ENCODE results near the gene HEATR5A.
"Not testable (repeated sequence)": the region's sequence is repeated elsewhere in the genome, so short reads cannot be mapped to it uniquely, and the experiment has no call there.

HEATR5A gene

DNA sequence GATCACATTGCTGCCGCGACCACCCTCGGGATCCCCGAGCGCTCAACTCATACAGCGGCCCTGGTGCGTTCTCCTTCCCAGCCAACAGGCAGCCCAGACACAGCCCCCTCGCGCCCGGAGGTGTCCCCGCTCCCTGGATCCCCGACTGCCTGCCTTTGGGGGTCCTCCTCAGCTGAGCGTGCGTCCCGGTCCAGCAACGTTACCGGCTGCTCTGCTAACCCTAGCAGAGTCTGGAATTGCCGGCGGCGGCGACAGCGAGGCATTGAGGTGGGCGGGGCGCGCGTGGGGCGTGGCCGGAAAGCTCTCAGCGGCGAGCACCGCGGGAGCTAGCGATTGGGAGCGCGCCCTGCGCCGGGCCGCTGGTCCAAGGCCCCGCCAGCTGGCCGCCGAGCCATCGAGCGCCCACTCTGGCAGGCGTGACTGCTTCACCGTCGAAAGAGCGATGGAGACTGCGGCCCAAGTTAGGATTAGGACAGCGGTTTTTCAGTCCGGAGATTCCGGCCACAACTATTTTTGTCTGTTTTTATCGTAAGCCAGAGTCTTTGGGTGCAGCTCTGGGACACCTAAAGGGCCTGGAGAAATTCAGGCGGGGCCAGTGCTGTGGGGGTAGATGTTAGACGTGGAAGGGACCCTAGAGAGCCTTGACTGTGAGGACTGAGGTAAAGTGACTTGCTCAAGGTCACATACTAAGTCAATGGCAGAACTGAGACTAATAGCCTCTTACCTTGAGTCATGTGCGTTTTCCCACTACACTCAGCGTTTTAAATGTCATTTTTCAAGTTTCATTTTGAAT is at the start of gene HEATR5A:
Gene HEATR5A (minus strand): TSS at position 232 of the 793 bp plus-strand sequence. CDS start 17,575 bp downstream, outside the sequence.
- H3K9ac ChIP-seq (ENCODE audit: low read depth in 1 of 2, low read length in 2 of 2), result peak within 1 kb of the TSS; percentile 96 to 97
- H3K36me3 ChIP-seq (ENCODE audit: control insufficient read depth in 2 of 2, insufficient read depth in 2 of 2, low read length in 2 of 2), result peaks cover 0 to 3% of the 10 kb centered on the region in 2 donors
- no peaks in the 10 kb centered on the region for H3K9me3 ChIP-seq (ENCODE audit: control insufficient read depth in 2 of 2, low read length in 2 of 2)
- peak within 1 kb of the TSS; percentile 91 to 94 for H3K27ac ChIP-seq (ENCODE audit: low read depth in 2 of 2, low read length in 2 of 2)
- H3K4me3 ChIP-seq (ENCODE audit: low read length in 2 of 2), result peak within 1 kb of the TSS; percentile 97 to 99
- peaks cover 7 to 14% of the 10 kb centered on the region in 2 donors for H3K4me1 ChIP-seq (ENCODE audit: control insufficient read depth in 2 of 2, insufficient read depth in 2 of 2, low read length in 2 of 2)
- no peaks in the 10 kb centered on the region for H3K27me3 ChIP-seq (ENCODE audit: control insufficient read depth in 2 of 2, insufficient read depth in 2 of 2, low read length in 2 of 2)

DNA sequence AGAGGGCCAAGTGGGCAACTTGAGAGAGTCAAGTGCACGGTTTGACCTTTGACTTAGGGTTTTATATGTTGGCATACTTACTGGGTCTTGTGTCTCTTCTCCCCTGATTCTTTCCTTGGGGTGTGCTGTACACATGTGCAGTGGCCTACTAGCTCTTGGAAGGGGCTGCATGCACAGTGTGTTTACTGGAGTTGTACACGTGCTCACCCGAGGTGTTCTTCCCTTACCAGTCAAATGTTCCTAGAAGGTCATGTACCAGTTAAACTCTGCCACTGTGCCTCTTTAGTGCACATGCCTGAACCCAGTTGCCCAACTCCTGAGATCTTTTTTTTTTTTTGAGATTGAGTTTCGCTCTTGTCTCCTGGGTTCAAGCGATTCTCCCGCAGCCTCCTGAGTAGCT is 46.2 kb upstream of the HEATR5A start:
- no peak overlapping the region for H3K9ac ChIP-seq (ENCODE audit: low read depth in 1 of 2, low read length in 2 of 2)
- H3K4me1 ChIP-seq (ENCODE audit: control insufficient read depth in 2 of 2, insufficient read depth in 2 of 2, low read length in 2 of 2), result no peaks in the 10 kb centered on the region
- no peak overlapping the region for H3K27ac ChIP-seq (ENCODE audit: low read depth in 2 of 2, low read length in 2 of 2)
- no peak overlapping the region for H3K4me3 ChIP-seq (ENCODE audit: low read length in 2 of 2)
- H3K36me3 ChIP-seq (ENCODE audit: control insufficient read depth in 2 of 2, insufficient read depth in 2 of 2, low read length in 2 of 2), result no peaks in the 10 kb centered on the region
- no peaks in the 10 kb centered on the region for H3K9me3 ChIP-seq (ENCODE audit: control insufficient read depth in 2 of 2, low read length in 2 of 2)
- H3K27me3 ChIP-seq (ENCODE audit: control insufficient read depth in 2 of 2, insufficient read depth in 2 of 2, low read length in 2 of 2), result no peaks in the 10 kb centered on the region

DNA sequence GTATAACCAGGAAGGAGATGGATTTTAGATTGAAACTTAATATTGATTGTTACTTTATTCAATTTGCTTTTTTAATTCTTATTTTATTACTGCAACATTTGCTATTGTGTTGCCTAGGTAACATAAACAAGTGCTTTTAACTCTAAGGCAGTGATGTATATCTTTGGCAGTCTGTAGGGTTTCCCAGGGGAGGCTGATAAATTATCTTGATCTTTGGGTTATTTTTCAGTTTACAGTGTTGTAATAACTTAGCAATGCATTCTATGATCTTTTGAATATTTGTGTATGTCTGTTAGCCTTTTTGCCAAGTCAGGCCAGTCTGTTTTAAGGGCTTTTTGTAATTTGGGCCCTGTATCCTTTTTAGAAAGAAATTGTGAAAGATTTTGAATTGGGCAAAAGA is 44.8 kb upstream of the HEATR5A start:
- H3K4me1 ChIP-seq (ENCODE audit: control insufficient read depth in 2 of 2, insufficient read depth in 2 of 2, low read length in 2 of 2), result no peaks in the 10 kb centered on the region
- H3K27me3 ChIP-seq (ENCODE audit: control insufficient read depth in 2 of 2, insufficient read depth in 2 of 2, low read length in 2 of 2), result no peaks in the 10 kb centered on the region
- H3K9me3 ChIP-seq (ENCODE audit: control insufficient read depth in 2 of 2, low read length in 2 of 2), result no peaks in the 10 kb centered on the region
- H3K9ac ChIP-seq (ENCODE audit: low read depth in 1 of 2, low read length in 2 of 2), result no peak overlapping the region
- H3K36me3 ChIP-seq (ENCODE audit: control insufficient read depth in 2 of 2, insufficient read depth in 2 of 2, low read length in 2 of 2), result no peaks in the 10 kb centered on the region
- no peak overlapping the region for H3K4me3 ChIP-seq (ENCODE audit: low read length in 2 of 2)
- no peak overlapping the region for H3K27ac ChIP-seq (ENCODE audit: low read depth in 2 of 2, low read length in 2 of 2)

- not testable (repeated sequence) for H3K9ac ChIP-seq (ENCODE audit: low read depth in 1 of 2, low read length in 2 of 2); H3K27ac ChIP-seq (ENCODE audit: low read depth in 2 of 2, low read length in 2 of 2); H3K4me1 ChIP-seq (ENCODE audit: control insufficient read depth in 2 of 2, insufficient read depth in 2 of 2, low read length in 2 of 2)
These were observed 42.1 kb upstream of the HEATR5A start for GRCh38 chr14:31462450-31462849.

DNA sequence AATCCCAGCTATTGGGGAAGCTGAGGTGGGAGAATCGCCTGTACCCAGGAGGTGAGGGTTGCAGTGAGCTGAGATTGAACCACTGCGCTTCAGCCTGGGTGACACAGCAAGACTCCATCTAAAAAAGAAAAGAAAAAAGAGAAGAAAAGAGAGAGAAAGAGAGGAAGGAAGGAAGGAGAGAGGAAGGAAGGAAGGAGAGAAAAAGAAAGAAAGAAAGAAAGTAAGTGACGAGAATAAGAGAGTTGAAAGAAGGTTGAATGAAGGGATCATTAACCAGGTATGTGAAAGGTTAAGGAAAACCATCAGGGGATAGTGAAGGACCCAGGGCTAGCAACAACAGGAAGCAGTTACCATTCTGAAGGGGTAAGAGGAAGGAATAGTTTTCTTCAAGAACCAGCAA is 41.2 kb upstream of the HEATR5A start:
- no peak overlapping the region for H3K9ac ChIP-seq (ENCODE audit: low read depth in 1 of 2, low read length in 2 of 2)
- no peak overlapping the region for H3K27ac ChIP-seq (ENCODE audit: low read depth in 2 of 2, low read length in 2 of 2)
- peaks cover 0 to 5% of the 10 kb centered on the region in 2 donors for H3K4me1 ChIP-seq (ENCODE audit: control insufficient read depth in 2 of 2, insufficient read depth in 2 of 2, low read length in 2 of 2)
- no peaks in the 10 kb centered on the region for H3K9me3 ChIP-seq (ENCODE audit: control insufficient read depth in 2 of 2, low read length in 2 of 2)
- H3K36me3 ChIP-seq (ENCODE audit: control insufficient read depth in 2 of 2, insufficient read depth in 2 of 2, low read length in 2 of 2), result no peaks in the 10 kb centered on the region
- H3K27me3 ChIP-seq (ENCODE audit: control insufficient read depth in 2 of 2, insufficient read depth in 2 of 2, low read length in 2 of 2), result no peaks in the 10 kb centered on the region
- no peak overlapping the region for H3K4me3 ChIP-seq (ENCODE audit: low read length in 2 of 2)

More at GRCh38 chr14:31462450-31462849, 42.1 kb upstream of the HEATR5A start:
- H3K4me3 ChIP-seq (ENCODE audit: low read length in 2 of 2); H3K9me3 ChIP-seq (ENCODE audit: control insufficient read depth in 2 of 2, low read length in 2 of 2); H3K27me3 ChIP-seq (ENCODE audit: control insufficient read depth in 2 of 2, insufficient read depth in 2 of 2, low read length in 2 of 2); H3K36me3 ChIP-seq (ENCODE audit: control insufficient read depth in 2 of 2, insufficient read depth in 2 of 2, low read length in 2 of 2): not testable (repeated sequence)

DNA sequence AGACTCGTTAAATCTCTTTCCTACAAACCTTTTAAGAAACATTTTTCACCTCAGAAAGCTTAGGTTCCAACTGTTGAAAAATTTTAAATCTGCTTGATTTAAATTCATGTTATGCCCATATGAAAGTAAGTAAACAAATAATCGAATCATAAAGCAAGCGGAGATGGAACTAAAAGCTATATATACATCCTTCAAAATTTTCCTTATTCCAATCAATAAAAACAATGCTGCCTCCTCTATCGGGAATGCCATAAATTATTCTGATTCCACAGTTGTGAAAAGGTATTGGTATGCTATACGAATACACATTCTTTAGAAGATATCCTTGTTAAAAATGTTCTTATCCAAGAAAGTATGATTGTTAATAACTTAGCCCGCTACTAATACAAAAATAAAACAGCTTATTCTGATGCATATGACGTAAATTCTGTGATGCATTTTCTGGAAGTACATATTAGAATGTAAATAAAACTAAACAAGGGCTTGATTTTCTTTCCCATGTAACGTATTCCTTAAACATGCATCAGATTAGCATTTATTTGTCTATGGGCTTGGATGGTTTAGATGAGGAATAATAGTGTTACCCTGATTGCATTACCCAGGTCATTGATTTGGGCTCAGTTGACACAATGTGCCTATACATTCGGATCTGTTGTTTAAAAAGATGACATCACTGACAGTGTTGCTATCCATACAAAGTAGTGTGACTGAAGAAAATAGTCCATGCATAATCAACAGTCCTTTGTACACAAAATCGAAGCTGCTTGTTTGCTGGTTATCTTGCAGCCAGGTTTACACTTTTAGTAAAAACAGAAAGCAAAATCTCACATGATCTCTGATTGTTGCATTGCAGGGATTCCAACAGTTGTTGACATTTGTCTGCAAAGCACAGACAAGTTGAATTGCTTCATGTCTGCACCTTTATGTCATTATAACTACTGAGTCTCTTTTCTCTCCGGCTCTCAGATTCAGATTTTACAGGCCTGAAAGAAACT is 37.6 kb upstream of the HEATR5A start:
- Histone ChIP-seq H3K9ac (ENCODE audit: low read depth in 1 of 2, low read length in 2 of 2) (peak overlapping the region; percentile 52 to 60), H3K4me3 (ENCODE audit: low read length in 2 of 2) (peak overlapping the region; percentile 86 to 90), H3K27me3 (ENCODE audit: control insufficient read depth in 2 of 2, insufficient read depth in 2 of 2, low read length in 2 of 2) (no peaks in the 10 kb centered on the region), H3K9me3 (ENCODE audit: control insufficient read depth in 2 of 2, low read length in 2 of 2) (no peaks in the 10 kb centered on the region), H3K36me3 (ENCODE audit: control insufficient read depth in 2 of 2, insufficient read depth in 2 of 2, low read length in 2 of 2) (peaks cover 0 to 2% of the 10 kb centered on the region in 2 donors), H3K27ac (ENCODE audit: low read depth in 2 of 2, low read length in 2 of 2) (peak overlapping the region; percentile 31 to 87), H3K4me1 (ENCODE audit: control insufficient read depth in 2 of 2, insufficient read depth in 2 of 2, low read length in 2 of 2) (peaks cover 0 to 7% of the 10 kb centered on the region in 2 donors)

GRCh38 chr14:31456841-31457664 is 36.7 kb upstream of the HEATR5A start, which contains the start of gene DTD2:
DTD2 (minus strand) TSS chr14:31457506; CDS start chr14:31457393, 113 bp downstream.
- H3K27ac ChIP-seq (ENCODE audit: low read depth in 2 of 2, low read length in 2 of 2), result peak within 1 kb of the TSS; percentile 83 to 87
- H3K4me3 ChIP-seq (ENCODE audit: low read length in 2 of 2), result peak within 1 kb of the TSS; percentile 86 to 90
- H3K36me3 ChIP-seq (ENCODE audit: control insufficient read depth in 2 of 2, insufficient read depth in 2 of 2, low read length in 2 of 2), result peaks cover 3 to 10% of the 10 kb centered on the region in 2 donors
- H3K9me3 ChIP-seq (ENCODE audit: control insufficient read depth in 2 of 2, low read length in 2 of 2), result no peaks in the 10 kb centered on the region
- H3K9ac ChIP-seq (ENCODE audit: low read depth in 1 of 2, low read length in 2 of 2), result peak within 1 kb of the TSS; percentile 88 to 93
- peaks cover 0 to 7% of the 10 kb centered on the region in 2 donors for H3K4me1 ChIP-seq (ENCODE audit: control insufficient read depth in 2 of 2, insufficient read depth in 2 of 2, low read length in 2 of 2)
- H3K27me3 ChIP-seq (ENCODE audit: control insufficient read depth in 2 of 2, insufficient read depth in 2 of 2, low read length in 2 of 2), result no peaks in the 10 kb centered on the region

GRCh38 chr14:31449971-31450610 is 29.7 kb upstream of the HEATR5A start:
- peaks cover 9 to 19% of the 10 kb centered on the region in 2 donors for H3K36me3 ChIP-seq (ENCODE audit: control insufficient read depth in 2 of 2, insufficient read depth in 2 of 2, low read length in 2 of 2)
- H3K4me1 ChIP-seq (ENCODE audit: control insufficient read depth in 2 of 2, insufficient read depth in 2 of 2, low read length in 2 of 2), result no peaks in the 10 kb centered on the region
- H3K9ac ChIP-seq (ENCODE audit: low read depth in 1 of 2, low read length in 2 of 2), result no peak overlapping the region
- no peaks in the 10 kb centered on the region for H3K9me3 ChIP-seq (ENCODE audit: control insufficient read depth in 2 of 2, low read length in 2 of 2)
- H3K4me3 ChIP-seq (ENCODE audit: low read length in 2 of 2), result no peak overlapping the region
- H3K27me3 ChIP-seq (ENCODE audit: control insufficient read depth in 2 of 2, insufficient read depth in 2 of 2, low read length in 2 of 2), result no peaks in the 10 kb centered on the region
- no peak overlapping the region for H3K27ac ChIP-seq (ENCODE audit: low read depth in 2 of 2, low read length in 2 of 2)

DNA sequence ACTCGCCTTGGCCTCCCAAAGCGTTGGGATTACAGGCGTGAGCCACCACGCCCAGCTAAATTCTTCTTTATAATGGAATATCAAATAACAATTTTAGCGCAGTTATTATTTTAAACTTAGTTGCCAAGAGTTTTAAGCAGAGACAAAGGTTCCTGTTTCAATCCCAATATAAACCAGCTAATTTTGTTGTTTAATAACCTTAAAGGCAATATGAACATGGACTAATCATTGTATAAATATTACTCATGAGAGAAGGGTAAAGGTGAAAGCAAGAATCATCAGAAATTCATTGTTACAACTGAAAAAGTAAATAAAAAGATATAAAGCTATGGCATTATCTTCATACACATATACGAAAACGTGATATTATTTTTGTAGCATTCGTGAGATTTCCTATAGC is 28.8 kb upstream of the HEATR5A start:
- Histone ChIP-seq H3K4me1 (ENCODE audit: control insufficient read depth in 2 of 2, insufficient read depth in 2 of 2, low read length in 2 of 2) (no peaks in the 10 kb centered on the region), H3K9me3 (ENCODE audit: control insufficient read depth in 2 of 2, low read length in 2 of 2) (no peaks in the 10 kb centered on the region), H3K4me3 (ENCODE audit: low read length in 2 of 2) (no peak overlapping the region), H3K36me3 (ENCODE audit: control insufficient read depth in 2 of 2, insufficient read depth in 2 of 2, low read length in 2 of 2) (peaks cover 9 to 19% of the 10 kb centered on the region in 2 donors), H3K9ac (ENCODE audit: low read depth in 1 of 2, low read length in 2 of 2) (no peak overlapping the region), H3K27ac (ENCODE audit: low read depth in 2 of 2, low read length in 2 of 2) (no peak overlapping the region), H3K27me3 (ENCODE audit: control insufficient read depth in 2 of 2, insufficient read depth in 2 of 2, low read length in 2 of 2) (no peaks in the 10 kb centered on the region)
